Measurements from ENCODE around the gene MRPS14. TPM values are rescaled to one million over a fixed set of nuclear protein-coding genes. Genes with fewer than 3 reads are reported as not detected.
A peak's percentile ranks its signal among the peaks of the same experiment; 100 is the strongest.

Gene MRPS14
- total and polyA plus RNA-seq, 9 of the 15 experiments (the other 6 are each of a cell fraction or from before 2014, with no cell fraction given): 38.1 to 231 (median 54.9) TPM

DNA sequence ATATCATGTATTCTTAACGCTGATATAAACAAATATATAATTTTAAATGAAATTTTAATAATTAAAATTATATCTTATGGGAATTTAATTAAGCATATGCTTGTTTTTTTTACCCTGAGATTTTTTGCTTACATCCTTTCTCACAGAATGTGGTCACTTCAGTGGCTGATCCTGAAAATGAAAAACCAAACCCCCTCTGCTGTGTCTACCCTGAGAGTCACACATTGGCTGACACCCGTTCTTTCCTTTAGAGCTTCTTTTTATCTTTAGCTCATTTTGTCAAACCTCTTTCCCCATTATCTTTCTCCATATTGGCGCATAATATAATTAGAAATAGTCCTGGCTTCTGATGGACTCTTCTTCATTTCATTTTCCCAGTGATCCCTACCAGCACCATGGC, 34.2 kb downstream of the MRPS14 start:
- BruUV-seq (replicated peaks): no TSS peak
- Histone ChIP-seq H4K20me1 (replicated peaks; ENCODE audit: control insufficient read depth, insufficient read depth, low read length) (no peaks in the 10 kb centered on the region), H3K9me1 (ENCODE audit: control insufficient read depth, insufficient read depth, low read length) (no peaks in the 10 kb centered on the region), H3K27me3 (ENCODE audit: control insufficient read depth in 2 of 2, insufficient read depth in 2 of 2, low read length in 2 of 2) (no peaks in the 10 kb centered on the region), H2AFZ (ENCODE audit: low read depth, low read length) (no peak overlapping the region), H3K9ac (ENCODE audit: insufficient read depth in 1 of 2, low read depth in 2 of 2, low read length in 2 of 2) (no peak overlapping the region), H3K79me2 (ENCODE audit: control insufficient read depth, insufficient read depth, low read length) (no peaks in the 10 kb centered on the region), H3K4me3 (no peak overlapping the region), H3K36me3 (ENCODE audit: control insufficient read depth, insufficient read depth, low read length) (peaks cover 8% of the 10 kb centered on the region; the same call in 1 of the 3 replicates), H3K9me3 (replicated peaks; ENCODE audit: control insufficient read depth, insufficient read depth, low read depth, low read length) (no peaks in the 10 kb centered on the region), H3K27ac (ENCODE audit: extremely low read depth, low read depth, low read length) (no peak overlapping the region), H3K4me1 (replicated peaks in 1 of 2; ENCODE audit: control insufficient read depth in 2 of 2, insufficient read depth in 2 of 2, low read length in 2 of 2) (no peaks in the 10 kb centered on the region), H3K4me2 (ENCODE audit: insufficient read depth, low read length) (no peak overlapping the region)
- intact Hi-C loops (cut with micrococcal nuclease): no loop called here
- ChIA-PET POLR2A (interaction anchor here (1.9 to 3.5 kb wide), 2 partner anchors 10 to 13 kb away, joined by 4 to 22 read pairs; partner anchors contain the start of gene CACYBP), CTCF (ENCODE audit: low intra/inter-chr PET ratio) (interaction anchor here (0.6 kb wide), 1 partner anchor 125 kb away, joined by 3 read pairs; no protein-coding TSS in a partner anchor)
- 83% methylated on average over 3 of the region's 3 CpGs for WGBS (ENCODE audit: insufficient coverage, low coverage, missing lambda C conversion rate)
- TF ChIP-seq, protein P1, sequence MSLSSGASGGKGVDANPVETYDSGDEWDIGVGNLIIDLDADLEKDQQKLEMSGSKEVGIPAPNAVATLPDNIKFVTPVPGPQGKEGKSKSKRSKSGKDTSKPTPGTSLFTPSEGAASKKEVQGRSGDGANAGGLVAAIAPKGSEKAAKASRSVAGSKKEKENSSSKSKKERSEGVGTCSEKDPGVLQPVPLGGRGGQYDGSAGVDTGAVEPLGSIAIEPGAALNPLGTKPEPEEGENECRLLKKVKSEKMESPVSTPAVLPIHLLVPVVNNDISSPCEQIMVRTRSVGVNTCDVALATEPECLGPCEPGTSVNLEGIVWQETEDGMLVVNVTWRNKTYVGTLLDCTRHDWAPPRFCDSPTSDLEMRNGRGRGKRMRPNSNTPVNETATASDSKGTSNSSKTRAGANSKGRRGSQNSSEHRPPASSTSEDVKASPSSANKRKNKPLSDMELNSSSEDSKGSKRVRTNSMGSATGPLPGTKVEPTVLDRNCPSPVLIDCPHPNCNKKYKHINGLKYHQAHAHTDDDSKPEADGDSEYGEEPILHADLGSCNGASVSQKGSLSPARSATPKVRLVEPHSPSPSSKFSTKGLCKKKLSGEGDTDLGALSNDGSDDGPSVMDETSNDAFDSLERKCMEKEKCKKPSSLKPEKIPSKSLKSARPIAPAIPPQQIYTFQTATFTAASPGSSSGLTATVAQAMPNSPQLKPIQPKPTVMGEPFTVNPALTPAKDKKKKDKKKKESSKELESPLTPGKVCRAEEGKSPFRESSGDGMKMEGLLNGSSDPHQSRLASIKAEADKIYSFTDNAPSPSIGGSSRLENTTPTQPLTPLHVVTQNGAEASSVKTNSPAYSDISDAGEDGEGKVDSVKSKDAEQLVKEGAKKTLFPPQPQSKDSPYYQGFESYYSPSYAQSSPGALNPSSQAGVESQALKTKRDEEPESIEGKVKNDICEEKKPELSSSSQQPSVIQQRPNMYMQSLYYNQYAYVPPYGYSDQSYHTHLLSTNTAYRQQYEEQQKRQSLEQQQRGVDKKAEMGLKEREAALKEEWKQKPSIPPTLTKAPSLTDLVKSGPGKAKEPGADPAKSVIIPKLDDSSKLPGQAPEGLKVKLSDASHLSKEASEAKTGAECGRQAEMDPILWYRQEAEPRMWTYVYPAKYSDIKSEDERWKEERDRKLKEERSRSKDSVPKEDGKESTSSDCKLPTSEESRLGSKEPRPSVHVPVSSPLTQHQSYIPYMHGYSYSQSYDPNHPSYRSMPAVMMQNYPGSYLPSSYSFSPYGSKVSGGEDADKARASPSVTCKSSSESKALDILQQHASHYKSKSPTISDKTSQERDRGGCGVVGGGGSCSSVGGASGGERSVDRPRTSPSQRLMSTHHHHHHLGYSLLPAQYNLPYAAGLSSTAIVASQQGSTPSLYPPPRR (CRISPR knock-in tag; IDR thresholded peaks at IDR 0.05; ENCODE audit: borderline replicate concordance): no peak
- TF ChIP-seq POLR2AphosphoS2 (IDR thresholded peaks at IDR 0.05; ENCODE audit: low read length): 0 out of 2 replicates have a peak, but pooled peaks have one; percentile 41
- FAIRE-seq (no peak), ATAC-seq (no peak), DNase-seq (ENCODE audit: extremely low read depth in 1 of 4, low spot score in 3 of 4) (no peak)
- in situ Hi-C loops (cut with MboI): loop anchor here (10.0 to 25.0 kb wide), 2 partner anchors 104 to 727 kb away; no protein-coding TSS in a partner anchor

Measured in K562 (cell line).